Stimulated activated CD4-positive, alpha-beta T cell treated with anti-CD3 and anti-CD28 coated beads, TNF-alpha, amount 100 ng/mL, for 48 hours (primary cell): ENCODE data around the gene SNAP91.
"Not testable (repeated sequence)": the region's sequence is repeated elsewhere in the genome, so short reads cannot be mapped to it uniquely, and the experiment has no call there.

Source experiments
- DNase-seq, 3 donors: peaks; one replicate each; pipeline ENCODE4 v3.0.0-alpha.2; 2020; ENCODE audit warnings: low read depth in 3 of 3

SNAP91 gene

GRCh38 chr6:83633149-83633548, 75.8 kb downstream of the SNAP91 start:
- no peak for DNase-seq

DNA sequence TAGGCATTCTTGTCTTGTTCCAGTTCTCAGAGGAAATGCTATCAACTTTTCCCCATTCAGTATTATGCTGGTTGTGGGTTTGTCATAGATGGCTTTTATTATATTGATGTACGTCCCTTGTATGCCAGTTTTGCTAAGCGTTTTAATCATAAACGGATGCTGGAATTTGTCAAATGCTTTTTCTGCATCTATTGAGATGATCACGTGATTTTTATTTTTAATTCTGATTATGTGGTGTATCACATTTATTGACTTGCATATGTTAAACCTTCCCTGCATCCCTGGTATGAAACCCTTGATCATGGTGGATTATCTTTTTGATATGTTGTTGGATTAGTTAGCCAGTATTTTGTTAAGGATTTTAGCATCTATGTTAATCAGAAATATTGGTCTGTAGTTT, 79.0 kb downstream of the SNAP91 start:
- DNase-seq, result not testable (repeated sequence)

DNA sequence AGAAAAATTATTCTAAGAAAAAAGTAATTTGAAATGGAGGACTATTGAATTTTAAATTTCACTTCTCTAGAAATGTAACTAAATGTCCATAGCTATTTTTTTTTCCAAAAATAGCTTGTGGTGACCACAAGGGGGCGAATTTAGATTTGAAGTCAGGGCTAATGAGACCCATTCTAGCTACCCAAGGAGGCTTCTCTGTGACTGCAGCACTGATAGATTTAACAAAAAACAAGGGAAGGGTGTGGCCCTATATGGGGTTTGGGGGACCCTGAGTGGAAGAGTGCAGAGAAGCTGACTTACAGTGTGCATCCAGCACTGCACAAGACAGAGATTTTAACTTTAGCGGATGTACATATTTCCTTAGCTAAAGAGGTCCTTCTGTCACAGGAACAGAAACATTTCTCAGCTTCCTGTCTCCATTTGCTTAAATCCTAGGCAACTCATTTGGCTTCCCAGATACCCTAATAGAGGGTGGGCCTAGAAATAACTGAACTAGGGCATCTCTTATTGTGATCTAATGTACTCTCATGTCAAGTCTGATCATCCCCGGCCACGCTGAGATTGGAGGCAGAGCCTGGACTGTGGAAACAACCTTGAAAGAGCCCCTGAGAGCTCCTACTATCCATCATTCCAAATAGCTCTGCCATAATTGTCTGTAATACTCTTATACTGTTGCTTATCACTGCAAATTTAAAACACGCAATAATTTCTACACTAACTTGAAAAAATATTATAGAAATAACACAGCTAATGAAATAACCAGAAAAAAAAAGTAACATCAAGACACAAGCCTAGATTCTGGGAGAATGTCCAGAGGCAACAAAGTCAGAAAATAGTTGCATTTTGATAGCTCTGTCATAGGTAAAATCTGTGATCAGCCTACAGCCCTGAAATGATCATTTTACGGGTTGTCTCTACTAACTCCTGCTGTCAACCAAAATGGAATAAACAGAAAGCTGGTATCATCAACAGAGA, 93.6 kb downstream of the SNAP91 start:
- no peak for DNase-seq

- no peak for DNase-seq
Observed at GRCh38 chr6:83613378-83613777, 95.5 kb downstream of the SNAP91 start.

DNA sequence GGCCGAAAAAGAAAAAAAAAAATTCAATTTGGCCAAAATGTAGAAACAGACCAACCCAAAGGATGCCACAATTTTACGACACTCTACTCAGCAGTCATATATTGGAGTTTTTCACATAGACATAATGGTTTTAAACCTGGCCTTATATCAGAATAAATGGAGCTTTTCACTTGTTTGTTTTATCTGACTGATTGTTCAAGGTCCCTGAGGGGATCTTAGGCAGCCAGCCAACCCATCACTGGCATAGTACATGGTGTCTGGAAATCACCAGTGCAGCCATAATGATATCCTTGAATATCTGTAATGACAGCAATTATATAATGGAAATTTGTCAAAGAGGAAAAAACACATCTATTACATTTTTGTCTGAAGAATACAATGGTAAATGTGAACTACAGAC, 99.7 kb downstream of the SNAP91 start:
- no peak for DNase-seq

DNA sequence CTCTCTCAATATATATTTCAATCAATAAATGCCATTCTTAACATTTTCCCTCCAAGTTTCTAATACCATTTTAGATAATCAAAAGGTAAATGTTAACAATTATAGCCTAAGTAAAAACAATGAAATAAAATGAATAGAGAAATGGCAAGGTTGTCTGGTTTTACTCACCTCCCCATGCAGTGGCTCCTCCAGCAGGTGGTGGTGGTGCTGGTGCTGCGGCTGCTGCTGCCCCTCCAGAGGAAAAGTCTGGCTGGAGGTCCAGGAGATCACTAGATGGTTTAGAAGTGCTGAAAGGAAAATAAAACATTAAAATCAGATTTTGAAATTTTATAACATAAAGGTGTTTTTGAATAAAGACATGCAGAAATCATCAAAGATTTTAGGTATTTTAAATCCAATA, 103.4 kb downstream of the SNAP91 start:
- DNase-seq, result no peak

DNA sequence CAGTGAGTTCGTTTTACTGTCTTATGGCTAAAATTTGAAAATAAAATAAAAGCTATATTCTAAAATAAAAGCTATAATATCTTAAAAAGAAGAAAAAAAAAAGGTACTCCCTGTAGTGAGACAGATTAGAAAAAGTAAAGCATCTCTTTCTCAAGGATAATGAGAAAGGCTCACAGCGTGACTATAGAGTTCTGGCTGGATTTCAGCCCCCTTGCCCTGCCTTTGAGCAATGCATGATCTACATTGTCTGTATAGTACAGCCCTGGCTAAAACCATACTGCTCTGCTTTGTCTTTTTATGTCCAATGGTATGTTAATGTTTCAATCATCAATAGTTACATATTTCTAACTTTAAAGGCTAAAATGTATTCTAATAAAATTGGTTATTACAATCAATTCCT, 105.3 kb downstream of the SNAP91 start:
- no peak for DNase-seq

- DNase-seq, result no peak
Observed at GRCh38 chr6:83601119-83601518, 107.8 kb downstream of the SNAP91 start.

DNA sequence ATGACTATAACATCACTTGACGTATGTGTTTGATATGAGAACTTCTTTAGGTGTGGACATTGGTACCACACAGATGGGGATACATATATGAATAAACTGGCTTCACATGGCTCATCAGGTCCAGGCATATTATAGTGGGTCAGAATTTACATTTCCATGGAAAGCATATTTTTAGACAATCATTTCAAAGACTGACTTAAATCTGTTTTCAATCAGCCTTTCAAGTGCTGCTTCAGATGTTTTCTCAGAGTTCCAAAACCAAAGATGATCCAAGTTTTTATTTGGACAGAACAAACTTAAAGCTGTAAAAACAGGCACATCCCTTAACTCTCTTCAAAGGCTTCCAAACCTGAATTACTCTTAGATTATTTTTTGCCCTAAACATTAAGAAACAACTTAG, 108.4 kb downstream of the SNAP91 start:
- no peak for DNase-seq

GRCh38 chr6:83597511-83597910, 111.4 kb downstream of the SNAP91 start:
- no peak for DNase-seq

DNA sequence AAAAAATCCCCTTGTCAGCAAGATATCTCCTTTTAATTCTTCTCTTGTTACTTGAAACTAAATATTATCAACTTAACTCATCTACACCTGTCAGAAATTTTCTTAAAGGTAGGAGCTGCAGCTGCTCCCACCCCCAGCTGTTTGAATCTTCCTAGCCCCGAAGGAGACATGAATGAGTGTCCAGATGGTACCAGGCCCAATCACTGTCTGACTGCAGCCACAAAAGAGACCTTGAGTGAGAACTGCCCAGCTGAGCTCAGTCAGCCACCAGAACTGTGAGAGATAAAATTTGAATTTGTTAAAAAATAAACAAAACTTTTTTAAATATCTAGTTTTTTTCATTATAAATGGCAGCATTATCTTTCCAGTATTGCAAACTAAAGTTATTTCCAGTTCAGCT, 111.8 kb downstream of the SNAP91 start:
- DNase-seq, result no peak

GRCh38 chr6:83594941-83595340, 114.0 kb downstream of the SNAP91 start:
- no peak for DNase-seq

DNA sequence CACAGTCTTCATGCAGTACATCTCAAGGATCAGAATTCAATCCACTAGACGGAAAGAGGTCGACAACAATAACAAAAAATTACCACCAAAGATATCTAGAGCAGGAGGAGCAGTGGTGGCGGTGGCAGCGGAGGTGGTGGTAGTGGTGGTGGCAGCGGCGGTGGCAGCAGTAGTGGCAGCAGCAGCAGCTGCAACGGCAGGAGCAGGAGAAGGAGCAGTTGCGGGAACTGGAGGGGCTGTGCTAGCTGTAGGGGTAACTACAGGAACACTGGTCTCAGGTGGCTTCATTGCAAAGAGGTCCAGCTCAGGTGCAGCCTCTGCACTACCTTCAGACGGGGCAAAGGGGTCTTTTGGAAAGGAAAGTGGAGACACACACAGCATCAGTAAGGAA, 115.5 kb downstream of the SNAP91 start:
- no peak for DNase-seq

GRCh38 chr6:83592770-83593394, 116.0 kb downstream of the SNAP91 start:
- DNase-seq, result no peak

DNA sequence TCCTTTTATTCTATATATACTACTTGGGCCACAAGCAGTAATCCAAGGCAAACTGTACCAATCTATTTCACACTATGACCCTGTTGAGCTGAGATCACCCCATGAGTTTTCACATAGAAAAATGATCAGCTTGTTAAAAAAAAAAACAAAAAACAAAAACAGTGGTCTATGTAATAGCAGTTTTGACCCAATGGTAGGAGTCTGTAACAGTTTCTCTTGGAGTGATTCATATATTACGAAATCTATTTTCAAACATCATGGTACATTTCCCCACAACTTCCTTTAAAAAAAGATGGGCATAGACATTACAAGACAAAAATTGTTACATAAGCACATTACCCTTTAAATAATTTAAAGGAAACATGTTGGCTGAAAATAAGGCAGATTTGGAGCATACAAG, 118.5 kb downstream of the SNAP91 start:
- DNase-seq, result no peak

DNA sequence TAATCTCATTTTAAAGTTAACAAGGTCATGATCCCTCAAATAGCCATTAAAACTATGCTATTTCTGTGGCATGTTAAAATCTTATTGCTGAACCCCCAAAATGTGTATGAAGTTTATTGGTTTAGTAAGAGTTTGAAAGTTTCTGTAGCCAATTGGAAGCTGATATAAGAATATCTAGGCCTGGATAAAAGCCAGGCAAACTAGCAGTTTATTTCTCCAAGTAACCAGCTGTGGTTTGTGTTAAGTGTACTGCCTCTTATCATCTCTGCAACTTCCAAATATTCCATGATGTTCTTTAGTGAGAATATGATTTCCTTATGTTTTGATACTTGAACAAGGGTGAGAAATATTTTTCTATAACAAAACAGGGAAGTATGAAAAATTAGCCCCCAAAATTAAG, 119.8 kb downstream of the SNAP91 start:
- no peak for DNase-seq

GRCh38 chr6:83578057-83578456, 130.8 kb downstream of the SNAP91 start:
- DNase-seq, result no peak

- DNase-seq, result no peak
Observed at GRCh38 chr6:83574783-83575182, 134.1 kb downstream of the SNAP91 start.

- not testable (repeated sequence) for DNase-seq
Observed at GRCh38 chr6:83571663-83572185, 137.2 kb downstream of the SNAP91 start.

GRCh38 chr6:83558975-83559374, 149.9 kb downstream of the SNAP91 start:
- DNase-seq, result no peak

DNA sequence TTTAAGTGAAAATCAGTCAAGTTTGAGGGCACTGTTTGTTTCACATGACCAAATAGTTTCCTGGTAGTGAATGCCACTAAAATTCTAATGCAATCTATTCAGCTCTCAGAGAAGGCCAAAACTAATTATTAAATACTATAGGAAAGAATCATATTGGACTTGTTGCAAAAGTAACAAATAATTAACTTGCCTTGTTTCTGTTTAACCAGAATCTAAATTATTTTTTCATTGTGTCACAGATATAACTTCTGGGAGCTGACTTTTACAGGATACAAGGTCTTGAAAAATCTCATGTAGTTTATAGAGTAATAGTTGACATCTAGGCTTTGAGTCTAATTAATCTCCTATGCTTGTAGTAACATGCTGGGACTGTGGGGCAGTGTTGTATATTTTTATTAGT, 152.0 kb downstream of the SNAP91 start:
- DNase-seq, result no peak

DNA sequence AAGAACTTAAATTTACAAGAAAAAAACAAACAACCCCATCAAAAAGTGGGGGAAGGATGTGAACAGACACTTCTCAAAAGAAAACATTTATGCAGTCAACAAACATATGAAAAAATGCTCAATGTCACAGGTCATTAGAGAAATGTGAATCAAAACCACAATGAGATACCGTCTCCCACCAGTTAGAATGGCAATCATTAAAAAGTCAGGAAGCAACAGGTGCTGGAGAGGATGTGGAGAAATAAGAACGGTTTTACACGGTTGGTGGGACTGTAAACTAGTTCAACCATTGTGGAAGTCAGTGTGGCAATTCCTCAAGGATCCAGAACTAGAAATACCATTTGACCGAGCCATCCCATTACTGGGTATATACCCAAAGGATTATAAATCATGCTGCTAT, 157.2 kb downstream of the SNAP91 start:
- not testable (repeated sequence) for DNase-seq

DNA sequence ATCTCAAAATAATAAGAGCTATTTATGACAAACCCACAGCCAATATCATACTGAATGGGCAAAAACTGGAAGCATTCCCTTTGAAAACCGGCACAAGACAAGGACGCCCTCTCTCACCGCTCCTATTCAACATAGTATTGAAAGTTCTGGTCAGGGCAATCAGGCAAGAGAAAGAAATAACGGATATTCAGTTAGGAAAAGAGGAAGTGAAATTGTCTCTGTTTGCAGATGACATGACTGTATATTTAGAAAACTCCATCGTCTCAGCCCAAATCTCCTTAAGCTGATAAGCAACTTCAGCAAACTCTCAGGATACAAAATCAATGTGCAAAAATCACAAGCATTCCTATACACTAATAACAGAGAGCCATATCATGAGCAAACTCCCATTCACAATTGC, 158.4 kb downstream of the SNAP91 start:
- DNase-seq, result not testable (repeated sequence)
